HG03139 (cell line): ENCODE data around the gene INF2.

ENCODE experiments used
- ATAC-seq: cut with Tn5 transposase; IDR thresholded peaks from one replicate; pipeline ENCODE4 v1.9.1; 2021; ENCODE audit not compliant: unreplicated experiment

Gene INF2

GRCh38 chr14:104676130-104676693 lies 13.2 kb upstream of the INF2 start:
- no peak for ATAC-seq

- ATAC-seq, result no peak
These were observed 12.5 kb upstream of the INF2 start for GRCh38 chr14:104676694-104677511.

- no peak for ATAC-seq
These were observed 11.7 kb upstream of the INF2 start for GRCh38 chr14:104677512-104678332.

GRCh38 chr14:104678346-104678745 lies 11.1 kb upstream of the INF2 start:
- no peak for ATAC-seq

GRCh38 chr14:104678901-104679705 lies 10.3 kb upstream of the INF2 start:
- ATAC-seq, result no peak

GRCh38 chr14:104680056-104680805 lies 9.2 kb upstream of the INF2 start:
- no peak for ATAC-seq

- no peak for ATAC-seq
These were observed 8.4 kb upstream of the INF2 start for GRCh38 chr14:104680806-104681688.

GRCh38 chr14:104681689-104682074 lies 7.7 kb upstream of the INF2 start:
- ATAC-seq, result no peak

GRCh38 chr14:104682107-104682593 lies 7.3 kb upstream of the INF2 start:
- ATAC-seq, result no peak

GRCh38 chr14:104683653-104684448 lies 5.6 kb upstream of the INF2 start:
- ATAC-seq, result no peak

GRCh38 chr14:104684449-104684821 lies 5.0 kb upstream of the INF2 start:
- no peak for ATAC-seq

- ATAC-seq, result no peak
These were observed 4.0 kb upstream of the INF2 start for GRCh38 chr14:104685216-104685997.

GRCh38 chr14:104685998-104686610 lies 3.3 kb upstream of the INF2 start:
- ATAC-seq, result no peak

GRCh38 chr14:104686624-104687517 lies 2.5 kb upstream of the INF2 start:
- no peak for ATAC-seq

- no peak for ATAC-seq
These were observed 1.6 kb upstream of the INF2 start for GRCh38 chr14:104687601-104688504.
